ENCODE measurements around the gene RBM41.
"Not testable (repeated sequence)": the region's sequence is repeated elsewhere in the genome, so short reads cannot be mapped to it uniquely, and the experiment has no call there.

DNA sequence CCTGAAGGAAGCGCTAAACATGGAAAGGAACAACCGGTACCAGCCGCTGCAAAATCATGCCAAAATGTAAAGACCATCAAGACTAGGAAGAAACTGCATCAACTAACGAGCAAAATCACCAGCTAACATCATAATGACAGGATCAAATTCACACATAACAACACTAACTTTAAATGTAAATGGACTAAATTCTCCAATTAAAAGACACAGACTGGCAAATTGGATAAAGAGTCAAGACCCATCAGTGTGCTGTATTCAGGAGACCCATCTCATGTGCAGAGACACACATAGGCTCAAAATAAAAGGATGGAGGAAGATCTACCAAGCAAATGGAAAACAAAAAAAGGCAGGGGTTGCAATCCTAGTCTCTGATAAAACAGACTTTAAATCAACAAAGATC is 39.0 kb upstream of the RBM41 start:
- TF ChIP-seq, protein P1, sequence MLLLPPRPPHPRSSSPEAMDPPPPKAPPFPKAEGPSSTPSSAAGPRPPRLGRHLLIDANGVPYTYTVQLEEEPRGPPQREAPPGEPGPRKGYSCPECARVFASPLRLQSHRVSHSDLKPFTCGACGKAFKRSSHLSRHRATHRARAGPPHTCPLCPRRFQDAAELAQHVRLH (tag by site-specific recombination; IDR thresholded peaks at IDR 0.05): not testable (repeated sequence)
- TF ChIP-seq, protein P2, sequence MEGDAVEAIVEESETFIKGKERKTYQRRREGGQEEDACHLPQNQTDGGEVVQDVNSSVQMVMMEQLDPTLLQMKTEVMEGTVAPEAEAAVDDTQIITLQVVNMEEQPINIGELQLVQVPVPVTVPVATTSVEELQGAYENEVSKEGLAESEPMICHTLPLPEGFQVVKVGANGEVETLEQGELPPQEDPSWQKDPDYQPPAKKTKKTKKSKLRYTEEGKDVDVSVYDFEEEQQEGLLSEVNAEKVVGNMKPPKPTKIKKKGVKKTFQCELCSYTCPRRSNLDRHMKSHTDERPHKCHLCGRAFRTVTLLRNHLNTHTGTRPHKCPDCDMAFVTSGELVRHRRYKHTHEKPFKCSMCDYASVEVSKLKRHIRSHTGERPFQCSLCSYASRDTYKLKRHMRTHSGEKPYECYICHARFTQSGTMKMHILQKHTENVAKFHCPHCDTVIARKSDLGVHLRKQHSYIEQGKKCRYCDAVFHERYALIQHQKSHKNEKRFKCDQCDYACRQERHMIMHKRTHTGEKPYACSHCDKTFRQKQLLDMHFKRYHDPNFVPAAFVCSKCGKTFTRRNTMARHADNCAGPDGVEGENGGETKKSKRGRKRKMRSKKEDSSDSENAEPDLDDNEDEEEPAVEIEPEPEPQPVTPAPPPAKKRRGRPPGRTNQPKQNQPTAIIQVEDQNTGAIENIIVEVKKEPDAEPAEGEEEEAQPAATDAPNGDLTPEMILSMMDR (tag by site-specific recombination; IDR thresholded peaks at IDR 0.05): not testable (repeated sequence)
- TF ChIP-seq KLF1 (tag by site-specific recombination; IDR thresholded peaks at IDR 0.05); ZNF211 (tag by site-specific recombination; IDR thresholded peaks at IDR 0.05; ENCODE audit: low read depth); ZFP3 (tag by site-specific recombination; IDR thresholded peaks at IDR 0.05; ENCODE audit: low read depth); ZBTB21 (tag by site-specific recombination; IDR thresholded peaks at IDR 0.05); ZNF2 (tag by site-specific recombination; IDR thresholded peaks at IDR 0.05); ZNF621 (tag by site-specific recombination; IDR thresholded peaks at IDR 0.05); ZNF121 (tag by site-specific recombination; IDR thresholded peaks at IDR 0.05): not testable (repeated sequence)
- TF ChIP-seq, protein P3, sequence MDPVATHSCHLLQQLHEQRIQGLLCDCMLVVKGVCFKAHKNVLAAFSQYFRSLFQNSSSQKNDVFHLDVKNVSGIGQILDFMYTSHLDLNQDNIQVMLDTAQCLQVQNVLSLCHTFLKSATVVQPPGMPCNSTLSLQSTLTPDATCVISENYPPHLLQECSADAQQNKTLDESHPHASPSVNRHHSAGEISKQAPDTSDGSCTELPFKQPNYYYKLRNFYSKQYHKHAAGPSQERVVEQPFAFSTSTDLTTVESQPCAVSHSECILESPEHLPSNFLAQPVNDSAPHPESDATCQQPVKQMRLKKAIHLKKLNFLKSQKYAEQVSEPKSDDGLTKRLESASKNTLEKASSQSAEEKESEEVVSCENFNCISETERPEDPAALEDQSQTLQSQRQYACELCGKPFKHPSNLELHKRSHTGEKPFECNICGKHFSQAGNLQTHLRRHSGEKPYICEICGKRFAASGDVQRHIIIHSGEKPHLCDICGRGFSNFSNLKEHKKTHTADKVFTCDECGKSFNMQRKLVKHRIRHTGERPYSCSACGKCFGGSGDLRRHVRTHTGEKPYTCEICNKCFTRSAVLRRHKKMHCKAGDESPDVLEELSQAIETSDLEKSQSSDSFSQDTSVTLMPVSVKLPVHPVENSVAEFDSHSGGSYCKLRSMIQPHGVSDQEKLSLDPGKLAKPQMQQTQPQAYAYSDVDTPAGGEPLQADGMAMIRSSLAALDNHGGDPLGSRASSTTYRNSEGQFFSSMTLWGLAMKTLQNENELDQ (tag by site-specific recombination; IDR thresholded peaks at IDR 0.05; ENCODE audit: low read depth): not testable (repeated sequence)

Measured in HEK293 (cell line).